ENCODE results near the gene SLC25A36. TPM values are rescaled to one million over a fixed set of nuclear protein-coding genes. Genes with fewer than 3 reads are reported as not detected.

Gene SLC25A36
- total RNA-seq, 1 donor from 2014 or later = 59.1 TPM

DNA sequence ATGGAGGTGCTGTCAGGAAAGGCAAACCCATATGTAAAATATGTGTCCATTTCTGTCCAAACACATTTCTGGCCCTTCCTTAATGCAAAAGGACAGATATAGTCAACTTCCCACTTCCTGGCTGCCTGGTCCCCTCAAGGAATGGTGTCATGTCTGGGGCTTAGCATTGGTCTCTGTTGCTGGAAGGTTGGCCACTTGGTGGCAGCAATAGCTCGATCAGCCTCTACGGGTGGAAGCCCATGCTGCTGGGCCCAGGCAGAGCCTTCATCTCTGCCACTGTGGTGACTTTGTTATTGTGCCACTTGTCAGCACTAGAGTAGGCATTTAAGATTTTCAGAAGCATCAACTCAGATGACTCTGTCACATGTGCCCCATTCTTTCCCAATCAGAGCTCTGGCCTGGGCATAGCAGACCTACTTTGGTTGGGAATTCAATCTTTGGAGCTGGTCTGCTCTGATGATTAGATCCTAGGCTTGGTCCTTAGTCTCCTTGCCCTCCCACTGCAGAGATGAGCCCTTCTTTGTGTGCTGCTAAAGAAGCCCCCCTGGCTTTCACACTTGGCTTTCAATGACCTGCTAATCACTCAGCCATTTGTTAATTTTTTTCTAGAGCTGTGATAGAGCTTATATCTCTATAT, 58.5 kb downstream of the SLC25A36 start:
- Mint-ChIP-seq H3K27ac (ENCODE audit: unreplicated experiment) (no peak overlapping the region), H3K27me3 (ENCODE audit: low read depth) (peaks cover 1% of the 10 kb centered on the region), H3K9me3 (ENCODE audit: low read depth) (peaks cover 5% of the 10 kb centered on the region), H3K36me3 (ENCODE audit: low read depth) (no peaks in the 10 kb centered on the region), H3K4me1 (ENCODE audit: low read depth) (no peaks in the 10 kb centered on the region), H3K4me3 (ENCODE audit: unreplicated experiment) (no peak overlapping the region)
- peak; percentile 92 for TF ChIP-seq CTCF (IDR thresholded peaks at IDR 0.05)
- no peak for DNase-seq (ENCODE audit: low spot score)

- no peak for TF ChIP-seq CTCF (IDR thresholded peaks at IDR 0.05)
These were observed 59.0 kb downstream of the SLC25A36 start for GRCh38 chr3:141000686-141001085.

GRCh38 chr3:141006344-141006743, 64.7 kb downstream of the SLC25A36 start:
- Mint-ChIP-seq H3K4me1 (ENCODE audit: low read depth) (peaks cover 1% of the 10 kb centered on the region), H3K27me3 (ENCODE audit: low read depth) (peaks cover 5% of the 10 kb centered on the region), H3K27ac (ENCODE audit: unreplicated experiment) (no peak overlapping the region), H3K9me3 (ENCODE audit: low read depth) (no peaks in the 10 kb centered on the region), H3K4me3 (ENCODE audit: unreplicated experiment) (no peak overlapping the region), H3K36me3 (ENCODE audit: low read depth) (no peaks in the 10 kb centered on the region)
- TF ChIP-seq CTCF (IDR thresholded peaks at IDR 0.05) = no peak
- no peak for DNase-seq (ENCODE audit: low spot score)

More at GRCh38 chr3:141000686-141001085, 59.0 kb downstream of the SLC25A36 start:
- Mint-ChIP-seq H3K36me3 (ENCODE audit: low read depth) (no peaks in the 10 kb centered on the region), H3K27ac (ENCODE audit: unreplicated experiment) (no peak overlapping the region), H3K4me3 (ENCODE audit: unreplicated experiment) (no peak overlapping the region), H3K9me3 (ENCODE audit: low read depth) (peaks cover 5% of the 10 kb centered on the region), H3K27me3 (ENCODE audit: low read depth) (peaks cover 1% of the 10 kb centered on the region), H3K4me1 (ENCODE audit: low read depth) (no peaks in the 10 kb centered on the region)
- DNase-seq (ENCODE audit: low spot score) = no peak

DNA sequence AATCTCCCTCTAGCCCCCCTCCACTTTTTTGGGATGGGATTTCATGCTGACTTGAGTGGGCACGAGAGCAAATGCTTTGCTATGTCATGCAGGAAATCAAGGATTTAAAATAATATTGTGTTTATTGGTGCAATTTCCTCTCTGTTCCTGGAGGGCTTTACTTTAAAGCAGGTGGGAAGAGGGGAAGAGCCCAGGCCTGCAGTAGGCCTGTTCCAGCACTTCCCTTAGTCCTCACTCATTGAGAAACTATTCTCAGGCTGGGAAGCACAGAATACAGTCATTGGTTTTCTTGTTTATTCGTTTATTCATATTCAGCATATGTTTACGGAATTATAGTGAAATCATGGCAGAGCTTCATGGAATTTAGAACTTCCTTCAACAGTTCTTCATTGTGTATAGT, 67.9 kb downstream of the SLC25A36 start:
- H3K9me3 Mint-ChIP-seq (ENCODE audit: low read depth) = no peaks in the 10 kb centered on the region
- H3K27ac Mint-ChIP-seq (ENCODE audit: unreplicated experiment) = no peak overlapping the region
- no peaks in the 10 kb centered on the region for H3K36me3 Mint-ChIP-seq (ENCODE audit: low read depth)
- no peak for DNase-seq (ENCODE audit: low spot score)
- H3K4me1 Mint-ChIP-seq (ENCODE audit: low read depth) = peaks cover 4% of the 10 kb centered on the region
- TF ChIP-seq CTCF (IDR thresholded peaks at IDR 0.05) = no peak
- H3K27me3 Mint-ChIP-seq (ENCODE audit: low read depth) = peaks cover 5% of the 10 kb centered on the region
- no peak overlapping the region for H3K4me3 Mint-ChIP-seq (ENCODE audit: unreplicated experiment)

DNA sequence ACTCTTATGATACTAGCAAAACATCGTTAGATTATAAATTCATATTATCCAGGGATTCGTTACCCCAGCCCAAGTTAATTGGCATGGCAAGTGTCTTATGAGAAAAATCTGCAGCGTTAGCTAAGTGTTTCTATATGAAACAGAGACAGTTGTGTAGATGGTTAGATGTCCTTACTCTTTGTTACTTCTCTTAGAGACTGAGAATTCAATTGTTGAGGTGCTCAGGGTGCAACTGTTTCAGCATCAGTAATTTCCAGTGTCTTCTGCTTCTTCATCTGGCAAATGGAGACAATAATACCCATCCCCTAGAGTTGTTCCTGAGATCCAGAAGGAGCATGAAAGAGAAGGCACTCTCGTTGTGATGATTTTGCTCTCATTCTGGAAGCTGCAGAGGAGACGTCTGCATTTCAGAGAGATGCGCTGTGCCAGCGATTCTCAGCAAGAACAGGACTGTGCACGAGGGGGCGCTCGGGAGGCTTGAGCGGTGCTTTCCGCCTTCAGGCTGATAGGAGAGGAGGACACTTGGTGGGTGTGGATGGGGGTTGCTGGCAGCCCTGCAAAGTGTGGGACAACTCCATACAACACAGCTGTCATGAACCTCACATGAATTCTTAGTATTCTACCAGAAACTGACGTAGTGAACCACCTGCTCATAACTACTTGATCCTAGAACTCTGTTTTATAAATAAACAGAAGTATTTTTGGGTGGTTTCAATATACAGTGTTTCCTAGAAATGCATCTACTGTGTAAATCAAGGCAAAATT, 69.8 kb downstream of the SLC25A36 start:
- H3K9me3 Mint-ChIP-seq (ENCODE audit: low read depth) = no peaks in the 10 kb centered on the region
- no peak overlapping the region for H3K27ac Mint-ChIP-seq (ENCODE audit: unreplicated experiment)
- DNase-seq (ENCODE audit: low spot score) = no peak
- no peaks in the 10 kb centered on the region for H3K36me3 Mint-ChIP-seq (ENCODE audit: low read depth)
- TF ChIP-seq CTCF (IDR thresholded peaks at IDR 0.05) = peak; percentile 93
- H3K27me3 Mint-ChIP-seq (ENCODE audit: low read depth) = peaks cover 5% of the 10 kb centered on the region
- peaks cover 4% of the 10 kb centered on the region for H3K4me1 Mint-ChIP-seq (ENCODE audit: low read depth)
- no peak overlapping the region for H3K4me3 Mint-ChIP-seq (ENCODE audit: unreplicated experiment)

All from chondrocyte (in vitro differentiated cells).